ENCODE results near the gene HOXC10.

DNA sequence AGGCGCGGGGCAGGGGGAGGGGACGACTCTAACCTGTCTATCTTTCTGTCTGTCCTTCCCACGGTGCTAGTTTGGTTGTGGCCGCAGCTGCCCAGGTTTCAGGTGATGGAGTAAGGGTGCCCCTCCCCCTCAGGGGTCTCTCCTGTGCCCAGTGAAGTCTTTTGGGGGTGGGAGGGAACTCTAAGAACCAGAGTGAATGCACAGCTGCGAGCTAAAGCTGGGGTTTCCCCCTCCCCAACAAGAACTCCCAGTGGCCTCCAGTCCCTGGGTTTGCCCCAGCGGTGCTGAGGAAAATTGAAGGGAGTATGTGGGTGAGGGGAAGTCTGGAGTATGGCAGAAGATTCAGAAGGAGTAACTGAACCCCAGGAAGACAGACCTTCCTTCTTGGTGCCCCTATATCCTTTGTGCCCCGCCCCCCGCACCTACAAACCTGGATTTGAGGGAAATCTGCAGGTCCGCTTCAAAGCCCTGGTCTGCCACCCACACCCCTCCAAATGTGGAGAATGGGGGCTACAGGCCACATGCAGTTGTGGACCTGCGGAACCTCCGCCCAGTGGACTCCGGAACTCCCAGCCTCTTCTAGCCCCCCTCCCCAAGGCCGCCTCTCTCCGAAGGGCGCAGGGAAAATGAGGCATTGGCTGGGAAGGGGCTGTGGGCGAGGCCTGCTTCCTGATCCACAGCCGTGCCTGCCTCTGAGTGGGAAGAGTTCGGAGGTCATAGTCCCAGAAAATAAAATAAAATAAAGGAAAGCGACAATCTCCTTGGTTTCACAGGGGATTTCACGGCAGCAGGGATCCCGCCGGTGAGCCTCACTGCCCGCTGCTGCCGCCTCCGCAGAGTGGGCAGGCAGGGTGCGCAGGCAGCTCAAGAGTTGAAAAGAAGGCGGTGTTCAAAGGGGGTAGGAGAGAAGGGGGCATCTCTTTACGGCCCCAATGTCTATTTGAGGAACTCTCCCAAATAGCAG, 11.6 kb downstream of the HOXC10 start:
- TF ChIP-seq, protein P1, sequence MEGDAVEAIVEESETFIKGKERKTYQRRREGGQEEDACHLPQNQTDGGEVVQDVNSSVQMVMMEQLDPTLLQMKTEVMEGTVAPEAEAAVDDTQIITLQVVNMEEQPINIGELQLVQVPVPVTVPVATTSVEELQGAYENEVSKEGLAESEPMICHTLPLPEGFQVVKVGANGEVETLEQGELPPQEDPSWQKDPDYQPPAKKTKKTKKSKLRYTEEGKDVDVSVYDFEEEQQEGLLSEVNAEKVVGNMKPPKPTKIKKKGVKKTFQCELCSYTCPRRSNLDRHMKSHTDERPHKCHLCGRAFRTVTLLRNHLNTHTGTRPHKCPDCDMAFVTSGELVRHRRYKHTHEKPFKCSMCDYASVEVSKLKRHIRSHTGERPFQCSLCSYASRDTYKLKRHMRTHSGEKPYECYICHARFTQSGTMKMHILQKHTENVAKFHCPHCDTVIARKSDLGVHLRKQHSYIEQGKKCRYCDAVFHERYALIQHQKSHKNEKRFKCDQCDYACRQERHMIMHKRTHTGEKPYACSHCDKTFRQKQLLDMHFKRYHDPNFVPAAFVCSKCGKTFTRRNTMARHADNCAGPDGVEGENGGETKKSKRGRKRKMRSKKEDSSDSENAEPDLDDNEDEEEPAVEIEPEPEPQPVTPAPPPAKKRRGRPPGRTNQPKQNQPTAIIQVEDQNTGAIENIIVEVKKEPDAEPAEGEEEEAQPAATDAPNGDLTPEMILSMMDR (optimal IDR thresholded peaks at IDR 0.05 in 1 of 3, IDR thresholded peaks at IDR 0.05 in 1 of 3, conservative IDR thresholded peaks at IDR 0.05 in 1 of 3; ENCODE audit: extremely low read depth in 1 of 3, insufficient read depth in 2 of 3, low read length in 3 of 3): peak in 1 of 3 experiments; percentile 11
- no peak for TF ChIP-seq EZH2 (IDR thresholded peaks at IDR 0.05; ENCODE audit: low read length)

Measured in keratinocyte (primary cell).